HAP-1 (cell line): ENCODE results near the gene HLA-DMB.

Experiments
- DNase-seq, 2 experiments: peaks; one replicate each; pipeline ENCODE4 v3.0.0-alpha.2; 2016 to 2020; ENCODE audit warnings: low spot score in 2 of 2
- H3K27me3 ChIP-seq: fragments of 250-450 bp; sonication (Bioruptor Pico); 2 replicates; pipeline ENCODE4 v1.5.1; 2020; ENCODE audit warnings: low read depth, mild to moderate bottlenecking, moderate library complexity
- H3K36me3 ChIP-seq: fragments of 250-450 bp; sonication (Bioruptor Pico); replicated peaks from 2 replicates; pipeline ENCODE4 v1.5.1; 2020; ENCODE audit warnings: mild to moderate bottlenecking
- H3K4me1 ChIP-seq: fragments of 250-450 bp; sonication (Bioruptor Pico); 2 replicates; pipeline ENCODE4 v1.5.1; 2020; ENCODE audit warnings: mild to moderate bottlenecking
- H3K4me3 ChIP-seq: fragments of 250-450 bp; sonication (Bioruptor Pico); 2 replicates; pipeline ENCODE4 v1.5.1; 2020; ENCODE audit warnings: mild to moderate bottlenecking, moderate library complexity
- H3K9me3 ChIP-seq: fragments of 250-450 bp; sonication (Bioruptor Pico); 2 replicates; pipeline ENCODE4 v1.5.1; 2020; ENCODE audit warnings: mild to moderate bottlenecking, moderate library complexity
- in situ Hi-C: fragments of 300-500 bp; cut with MboI; formaldehyde crosslinking; loops from 3 replicates; pipeline ENCODE4 v1.14.3; 2020; ENCODE audit warnings: low sequenced_read_pairs, inconsistent platforms, mixed read lengths

Gene HLA-DMB

DNA sequence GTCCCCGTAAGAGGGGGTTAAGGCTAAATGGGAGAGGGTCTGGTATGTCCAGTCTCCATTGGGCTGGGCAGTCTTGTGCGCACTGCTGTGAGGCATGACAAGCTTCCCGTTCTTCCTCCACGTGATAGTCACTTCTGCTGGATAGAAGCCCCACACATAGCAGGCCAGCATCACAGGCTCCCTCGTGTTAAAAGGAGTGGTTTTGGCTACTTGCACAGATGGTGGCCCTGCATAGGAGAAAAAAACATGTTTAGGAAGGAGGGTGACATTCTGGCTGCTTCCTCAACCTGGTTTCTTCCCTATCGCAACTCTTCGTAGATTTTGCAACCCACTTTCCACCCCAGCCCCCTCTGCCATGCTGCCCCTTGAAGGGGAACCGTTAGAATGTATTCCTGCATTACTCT lies 3.6 kb downstream of the HLA-DMB start:
- in situ Hi-C loops: no loop called here

DNA sequence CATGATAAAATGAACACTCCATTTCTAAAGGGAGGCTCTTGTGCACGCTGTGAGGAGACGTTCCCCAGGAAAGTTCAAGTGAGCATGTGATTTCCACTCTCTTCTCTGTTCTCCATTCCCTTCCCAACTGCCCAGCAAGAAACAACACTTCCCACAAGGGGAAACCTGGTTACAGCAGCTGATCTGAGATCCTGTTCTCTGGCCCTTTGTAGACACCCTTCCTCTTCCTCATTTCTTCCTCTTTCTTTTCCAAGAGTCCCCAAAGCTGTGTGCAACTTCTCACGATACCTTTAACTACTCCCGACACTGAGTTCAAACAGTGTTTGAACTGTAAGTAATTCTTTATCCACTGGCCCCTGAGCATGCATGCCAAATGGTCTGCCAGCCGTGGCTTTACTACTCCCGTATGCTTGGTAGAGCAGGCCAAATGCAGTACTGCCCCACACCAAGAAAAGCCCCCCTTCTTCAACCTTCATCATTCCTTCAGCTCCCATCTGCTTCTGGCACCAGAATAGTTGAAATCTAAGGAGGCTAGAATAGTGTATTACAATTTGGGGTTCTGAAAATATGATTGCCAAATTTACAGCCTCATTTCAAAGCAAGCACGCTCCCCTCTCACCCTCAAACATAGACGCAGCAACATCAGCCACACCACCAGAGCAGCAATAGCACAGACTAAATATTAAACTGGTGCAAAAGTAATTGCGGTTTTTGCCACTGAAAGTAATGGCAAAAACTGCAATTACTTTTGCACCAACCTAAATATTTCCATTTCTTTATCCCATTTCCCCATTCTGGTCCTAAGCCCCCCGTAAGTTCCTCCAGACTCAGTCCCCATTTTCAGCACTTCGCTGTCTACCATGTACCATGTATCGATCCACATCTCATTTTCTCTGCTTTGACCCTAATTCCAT lies 4.3 kb downstream of the HLA-DMB start:
- Histone ChIP-seq H3K36me3 (no peaks in the 10 kb centered on the region), H3K27me3 (peaks cover 53% of the 10 kb centered on the region), H3K9me3 (no peaks in the 10 kb centered on the region), H3K4me1 (no peaks in the 10 kb centered on the region), H3K4me3 (no peak overlapping the region)
- DNase-seq: no peak
- in situ Hi-C loops: no loop called here

More for the DNA sequence above, 3.6 kb downstream of the HLA-DMB start:
- H3K9me3 ChIP-seq: no peaks in the 10 kb centered on the region
- H3K4me1 ChIP-seq: no peaks in the 10 kb centered on the region
- peaks cover 53% of the 10 kb centered on the region for H3K27me3 ChIP-seq
- no peaks in the 10 kb centered on the region for H3K36me3 ChIP-seq
- no peak for DNase-seq
- no peak overlapping the region for H3K4me3 ChIP-seq

- H3K4me1 ChIP-seq: no peaks in the 10 kb centered on the region
- H3K36me3 ChIP-seq: no peaks in the 10 kb centered on the region
- DNase-seq: no peak
- H3K9me3 ChIP-seq: no peaks in the 10 kb centered on the region
- H3K27me3 ChIP-seq: peaks cover 53% of the 10 kb centered on the region
- no peak overlapping the region for H3K4me3 ChIP-seq
- in situ Hi-C loops: no loop called here
Measured at GRCh38 chr6:32935551-32936238, 5.1 kb downstream of the HLA-DMB start.

DNA sequence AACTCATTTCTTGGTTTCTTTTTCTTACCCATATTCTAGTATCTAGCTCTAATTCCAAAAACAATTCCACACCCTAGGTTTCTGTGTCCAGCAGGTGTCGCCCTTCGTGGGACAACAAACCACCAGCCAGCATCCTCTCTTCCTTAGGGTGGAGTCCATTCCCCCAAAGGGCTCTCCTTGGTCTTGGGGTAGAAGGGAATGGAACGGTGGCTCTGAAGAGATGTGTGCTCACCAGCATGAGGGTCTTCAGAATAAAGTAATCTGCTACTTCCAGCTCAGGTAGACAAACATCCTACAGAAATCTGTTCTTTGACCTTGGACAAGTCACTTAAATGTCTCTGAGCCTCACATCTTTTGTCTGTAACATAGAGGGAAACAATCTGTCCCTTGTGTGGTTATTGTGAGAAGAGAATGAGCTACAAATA lies 7.2 kb downstream of the HLA-DMB start:
- peaks cover 62% of the 10 kb centered on the region for H3K27me3 ChIP-seq
- no peaks in the 10 kb centered on the region for H3K36me3 ChIP-seq
- peak; percentile 53 to 84 for DNase-seq
- H3K4me3 ChIP-seq: no peak overlapping the region
- in situ Hi-C loops: no loop called here
- no peaks in the 10 kb centered on the region for H3K9me3 ChIP-seq
- H3K4me1 ChIP-seq: no peaks in the 10 kb centered on the region

DNA sequence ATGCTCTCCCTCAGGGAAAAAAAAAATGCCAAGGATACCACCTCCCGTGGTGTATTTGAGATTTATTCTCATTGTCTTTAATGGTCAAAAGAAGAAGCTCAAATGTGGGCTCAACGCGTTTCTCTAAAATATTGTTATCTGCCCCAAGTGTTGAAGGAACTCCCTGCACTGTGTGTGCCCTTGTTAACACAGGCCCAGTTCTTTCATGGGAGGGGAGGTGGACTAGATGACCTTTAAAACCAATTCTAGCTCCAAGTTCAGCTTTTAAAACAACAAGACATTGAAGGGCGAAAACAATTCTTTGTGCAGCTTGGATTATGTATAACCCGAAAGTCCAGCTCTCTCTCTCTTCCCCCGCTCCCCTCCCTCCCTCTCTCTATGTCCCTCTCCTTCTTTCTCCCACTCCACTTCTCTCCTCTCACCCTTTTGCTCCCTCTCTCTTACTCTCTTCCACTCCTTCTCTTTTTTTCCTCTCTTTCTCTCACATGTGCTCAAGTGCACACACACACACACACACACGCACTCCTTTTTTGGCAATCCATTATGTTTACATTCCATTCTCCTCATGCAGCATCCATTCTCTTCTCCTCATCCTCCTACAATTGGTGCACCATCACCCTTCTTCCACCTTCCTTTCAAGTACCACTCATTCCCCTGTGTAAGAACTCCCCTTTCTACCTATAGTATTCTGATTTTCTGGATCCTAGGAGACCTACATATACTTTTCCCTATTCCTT lies 8.5 kb downstream of the HLA-DMB start:
- no peak for DNase-seq
- H3K36me3 ChIP-seq: no peaks in the 10 kb centered on the region
- in situ Hi-C loops: no loop called here

GRCh38 chr6:32931211-32931610 lies 9.6 kb downstream of the HLA-DMB start:
- DNase-seq: no peak
- H3K4me1 ChIP-seq: no peaks in the 10 kb centered on the region
- in situ Hi-C loops: no loop called here
- no peaks in the 10 kb centered on the region for H3K36me3 ChIP-seq
- H3K27me3 ChIP-seq: peaks cover 38% of the 10 kb centered on the region
- no peaks in the 10 kb centered on the region for H3K9me3 ChIP-seq
- no peak overlapping the region for H3K4me3 ChIP-seq

More for the DNA sequence above, 8.5 kb downstream of the HLA-DMB start:
- Histone ChIP-seq H3K27me3 (peaks cover 49% of the 10 kb centered on the region), H3K4me1 (no peaks in the 10 kb centered on the region), H3K4me3 (no peak overlapping the region), H3K9me3 (no peaks in the 10 kb centered on the region)

DNA sequence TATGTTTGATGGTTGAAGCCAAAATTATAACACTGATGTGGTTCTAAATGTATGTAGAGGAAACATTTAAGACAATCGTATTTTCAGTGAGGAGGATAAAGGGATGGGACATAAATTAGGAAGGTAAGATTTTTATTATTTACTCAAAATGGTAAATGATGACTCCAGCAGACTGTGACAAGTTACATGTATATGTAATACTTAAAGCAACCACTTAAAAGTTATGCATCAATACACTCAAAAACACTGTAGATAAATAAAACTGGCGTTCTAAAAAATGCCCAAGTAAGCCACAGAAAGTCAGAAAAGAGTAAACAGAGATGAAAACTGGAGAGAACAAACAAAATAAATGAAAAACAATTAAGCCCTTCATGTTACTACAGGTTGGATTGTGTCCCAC lies 18.7 kb downstream of the HLA-DMB start:
- no peak for DNase-seq
- Histone ChIP-seq H3K9me3 (no peaks in the 10 kb centered on the region), H3K36me3 (no peaks in the 10 kb centered on the region), H3K4me1 (no peaks in the 10 kb centered on the region), H3K27me3 (peaks cover 11% of the 10 kb centered on the region), H3K4me3 (no peak overlapping the region)
- in situ Hi-C loops: no loop called here

DNA sequence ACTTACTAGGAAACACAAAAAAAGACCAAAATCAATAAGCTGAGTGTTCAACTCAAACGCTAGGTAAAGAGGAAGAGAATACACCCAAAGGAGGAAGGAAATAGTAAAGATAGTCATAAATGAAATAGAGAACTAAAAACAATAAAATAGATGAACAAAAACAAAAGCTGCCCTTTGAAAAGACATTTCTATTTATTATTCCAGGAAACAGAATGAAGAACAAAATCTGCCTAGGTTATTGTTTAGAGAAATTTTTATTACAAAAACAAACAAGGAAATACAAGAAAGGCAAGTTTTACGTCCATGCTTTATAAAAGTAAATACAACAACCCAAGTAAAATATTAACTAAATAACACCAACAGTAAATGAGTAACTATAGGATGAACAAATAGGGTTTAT lies 20.1 kb downstream of the HLA-DMB start:
- DNase-seq: no peak
- H3K4me1 ChIP-seq: no peaks in the 10 kb centered on the region
- in situ Hi-C loops: no loop called here
- no peak overlapping the region for H3K4me3 ChIP-seq
- peaks cover 21% of the 10 kb centered on the region for H3K27me3 ChIP-seq
- H3K36me3 ChIP-seq: no peaks in the 10 kb centered on the region
- no peaks in the 10 kb centered on the region for H3K9me3 ChIP-seq

DNA sequence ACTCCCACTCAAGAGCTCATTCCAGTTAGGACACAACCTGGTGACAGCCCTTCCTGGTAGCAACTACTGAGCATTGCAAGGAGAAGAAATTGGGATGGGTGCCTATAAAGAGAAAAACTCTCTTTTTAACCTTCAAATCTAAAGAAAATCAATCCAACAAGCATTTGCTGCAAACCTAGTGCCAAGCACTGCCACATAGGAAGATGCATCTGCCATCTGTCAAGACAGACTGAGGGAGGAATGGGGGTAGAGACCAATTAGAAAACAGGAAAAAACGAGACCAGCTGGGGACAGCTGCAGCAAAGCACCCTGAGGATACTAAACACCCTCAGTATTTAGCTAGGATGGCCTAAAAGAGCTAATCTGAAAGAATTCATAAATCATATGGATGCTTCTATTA lies 27.9 kb downstream of the HLA-DMB start:
- H3K36me3 ChIP-seq: no peaks in the 10 kb centered on the region
- peaks cover 43% of the 10 kb centered on the region for H3K27me3 ChIP-seq
- H3K4me1 ChIP-seq: no peaks in the 10 kb centered on the region
- H3K4me3 ChIP-seq: no peak overlapping the region
- in situ Hi-C loops: no loop called here
- no peak for DNase-seq
- H3K9me3 ChIP-seq: no peaks in the 10 kb centered on the region

DNA sequence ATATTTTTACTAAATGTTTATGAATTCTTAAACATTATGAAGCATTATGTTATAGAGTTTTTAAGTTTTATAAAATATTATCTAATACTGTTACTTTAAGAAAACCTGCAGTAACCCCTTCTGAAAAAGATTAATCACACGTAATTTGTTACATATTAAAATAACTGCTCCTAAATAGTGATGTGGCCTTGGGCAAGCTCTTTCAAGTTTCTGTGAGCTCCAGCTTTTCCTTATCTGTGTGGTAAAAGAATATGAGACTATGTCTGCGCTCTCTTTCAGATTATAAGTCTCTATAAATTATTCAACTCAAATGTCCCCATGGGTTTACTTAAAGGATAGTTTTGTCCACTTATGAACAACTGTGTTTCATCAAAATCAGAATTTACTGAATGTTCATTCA lies 31.9 kb downstream of the HLA-DMB start:
- H3K4me1 ChIP-seq: no peaks in the 10 kb centered on the region
- H3K9me3 ChIP-seq: no peaks in the 10 kb centered on the region
- in situ Hi-C loops: no loop called here
- H3K27me3 ChIP-seq: peaks cover 21% of the 10 kb centered on the region
- DNase-seq: no peak
- no peak overlapping the region for H3K4me3 ChIP-seq
- no peaks in the 10 kb centered on the region for H3K36me3 ChIP-seq

- Histone ChIP-seq H3K27me3 (peaks cover 10% of the 10 kb centered on the region), H3K36me3 (no peaks in the 10 kb centered on the region), H3K9me3 (no peaks in the 10 kb centered on the region), H3K4me3 (no peak overlapping the region), H3K4me1 (no peaks in the 10 kb centered on the region)
- in situ Hi-C loops: no loop called here
- DNase-seq: no peak
Measured at GRCh38 chr6:32906539-32906938, 34.3 kb downstream of the HLA-DMB start.

GRCh38 chr6:32905078-32905477 lies 35.8 kb downstream of the HLA-DMB start:
- Histone ChIP-seq H3K4me1 (no peaks in the 10 kb centered on the region), H3K36me3 (no peaks in the 10 kb centered on the region), H3K27me3 (peaks cover 5% of the 10 kb centered on the region; the same call in 1 of the 2 replicates), H3K4me3 (no peak overlapping the region), H3K9me3 (no peaks in the 10 kb centered on the region)
- DNase-seq: no peak
- in situ Hi-C loops: no loop called here

DNA sequence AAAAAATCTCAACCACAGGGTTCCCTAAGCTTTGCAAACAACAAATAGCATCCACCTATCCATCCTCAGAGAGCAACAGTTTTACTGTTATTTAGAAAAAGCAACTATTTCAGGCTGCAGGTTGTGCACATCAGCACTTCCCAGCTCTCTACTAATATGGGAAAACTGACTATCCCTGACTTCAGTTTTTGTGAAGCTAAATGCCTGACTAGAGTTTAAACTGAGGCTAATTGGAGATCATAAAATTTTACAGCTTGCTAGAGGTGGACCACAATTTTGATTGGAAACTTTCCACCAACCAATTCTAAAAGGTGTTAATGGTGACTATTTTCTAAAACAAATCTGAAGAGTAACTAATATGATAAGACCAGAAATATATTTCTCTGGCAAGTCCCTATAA lies 36.9 kb downstream of the HLA-DMB start:
- Histone ChIP-seq H3K4me1 (no peaks in the 10 kb centered on the region), H3K9me3 (no peaks in the 10 kb centered on the region), H3K27me3 (no peaks in the 10 kb centered on the region), H3K36me3 (no peaks in the 10 kb centered on the region), H3K4me3 (no peak overlapping the region)
- no peak for DNase-seq
- in situ Hi-C loops: no loop called here

DNA sequence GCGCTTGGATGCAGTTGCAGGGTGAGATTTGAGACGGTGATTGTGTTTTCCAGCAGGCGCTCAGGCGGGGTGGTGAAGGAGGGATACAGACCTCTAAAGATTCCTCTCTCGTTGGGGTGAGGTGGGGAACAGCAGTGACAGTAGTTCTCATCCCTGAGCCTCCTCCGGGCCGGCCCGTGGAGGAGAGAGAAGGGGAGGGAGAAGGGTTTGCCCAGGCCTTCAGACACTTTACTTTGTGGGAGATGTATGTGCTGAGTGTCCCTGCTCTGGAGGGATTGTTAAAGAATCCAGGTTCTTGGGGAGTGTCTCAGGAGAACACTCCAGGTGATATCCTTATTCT lies 45.9 kb downstream of the HLA-DMB start:
- Histone ChIP-seq H3K27me3 (peaks cover 7% of the 10 kb centered on the region; the same call in 1 of the 2 replicates), H3K4me1 (peaks cover 9% of the 10 kb centered on the region), H3K36me3 (no peaks in the 10 kb centered on the region), H3K9me3 (no peaks in the 10 kb centered on the region), H3K4me3 (peak overlapping the region; percentile 86)
- DNase-seq: no peak
- in situ Hi-C loops: no loop called here
